Measurements from ENCODE around the gene CCL22. TPM values are rescaled to one million over a fixed set of nuclear protein-coding genes. Genes with fewer than 3 reads are reported as not detected.

CCL22 gene
- polyA plus RNA-seq, 1 donor from 2014 or later, result not detected

- Histone ChIP-seq H3K27me3 (ENCODE audit: insufficient read depth, low read depth, low read length) (no peaks in the 10 kb centered on the region), H3K9ac (ENCODE audit: low read length) (no peak overlapping the region), H3K4me2 (ENCODE audit: low read length) (no peak overlapping the region), H4K20me1 (ENCODE audit: insufficient read depth) (no peaks in the 10 kb centered on the region), H2AFZ (ENCODE audit: low read depth, low read length) (no peak overlapping the region), H3K9me2 (ENCODE audit: insufficient read depth, low read length) (no peaks in the 10 kb centered on the region), H3F3A (ENCODE audit: insufficient read depth, low read length, poor library complexity, severe bottlenecking) (no peaks in the 10 kb centered on the region), H3K4me3 (ENCODE audit: low read length) (no peak overlapping the region), H3K9me3 (ENCODE audit: low read length) (no peaks in the 10 kb centered on the region), H3K36me3 (ENCODE audit: insufficient read depth, low read length) (no peaks in the 10 kb centered on the region), H3K27ac (ENCODE audit: low read length) (no peak overlapping the region), H3K79me2 (replicated peaks; ENCODE audit: insufficient read depth, low read length) (no peaks in the 10 kb centered on the region)
- no peak for TF ChIP-seq MXI1 (conservative IDR thresholded peaks at IDR 0.05; ENCODE audit: poor library complexity, severe bottlenecking)
- TF ChIP-seq EZH2 (IDR thresholded peaks at IDR 0.05; ENCODE audit: borderline replicate concordance, insufficient read depth, low read length, poor library complexity, severe bottlenecking), result no peak
- no peak for TF ChIP-seq REST (IDR thresholded peaks at IDR 0.05; ENCODE audit: borderline replicate concordance)
- TF ChIP-seq RAD21 (conservative IDR thresholded peaks at IDR 0.05), result no peak
- TF ChIP-seq TAF1 (IDR thresholded peaks at IDR 0.05; ENCODE audit: low read depth), result no peak
- no peak for TF ChIP-seq CTCF (IDR thresholded peaks at IDR 0.05; ENCODE audit: poor library complexity, severe bottlenecking)
These were observed 30.5 kb downstream of the CCL22 start for GRCh38 chr16:57389087-57389468.

- no peak overlapping the region for H3K27ac ChIP-seq (ENCODE audit: low read length)
- TF ChIP-seq EZH2 (IDR thresholded peaks at IDR 0.05; ENCODE audit: borderline replicate concordance, insufficient read depth, low read length, poor library complexity, severe bottlenecking), result no peak
- no peak for TF ChIP-seq TAF1 (IDR thresholded peaks at IDR 0.05; ENCODE audit: low read depth)
- no peak for TF ChIP-seq REST (IDR thresholded peaks at IDR 0.05; ENCODE audit: borderline replicate concordance)
- TF ChIP-seq POLR2AphosphoS5 (IDR thresholded peaks at IDR 0.05), result no peak
- TF ChIP-seq EP300 (conservative IDR thresholded peaks at IDR 0.05; ENCODE audit: poor library complexity, severe bottlenecking), result no peak
- H3K4me3 ChIP-seq (ENCODE audit: low read length), result no peak overlapping the region
- no peak overlapping the region for H3K9ac ChIP-seq (ENCODE audit: low read length)
- H3F3A ChIP-seq (ENCODE audit: insufficient read depth, low read length, poor library complexity, severe bottlenecking), result no peaks in the 10 kb centered on the region
- H3K9me2 ChIP-seq (ENCODE audit: insufficient read depth, low read length), result no peaks in the 10 kb centered on the region
- no peak overlapping the region for H2AFZ ChIP-seq (ENCODE audit: low read depth, low read length)
- no peaks in the 10 kb centered on the region for H3K9me3 ChIP-seq (ENCODE audit: low read length)
- no peaks in the 10 kb centered on the region for H3K36me3 ChIP-seq (ENCODE audit: insufficient read depth, low read length)
- H3K27me3 ChIP-seq (ENCODE audit: insufficient read depth, low read depth, low read length), result no peaks in the 10 kb centered on the region
- H3K79me2 ChIP-seq (replicated peaks; ENCODE audit: insufficient read depth, low read length), result no peaks in the 10 kb centered on the region
- no peaks in the 10 kb centered on the region for H4K20me1 ChIP-seq (ENCODE audit: insufficient read depth)
- no peak overlapping the region for H3K4me2 ChIP-seq (ENCODE audit: low read length)
These were observed 32.2 kb downstream of the CCL22 start for GRCh38 chr16:57390636-57391295.
